ENCODE results near the gene DDX47. TPM values are rescaled to one million over a fixed set of nuclear protein-coding genes. Genes with fewer than 3 reads are reported as not detected.
"Not testable (repeated sequence)": the region's sequence is repeated elsewhere in the genome, so short reads cannot be mapped to it uniquely, and the experiment has no call there.

Gene DDX47
- total RNA-seq, 1 experiment from 2014 or later, result 121 TPM

DNA sequence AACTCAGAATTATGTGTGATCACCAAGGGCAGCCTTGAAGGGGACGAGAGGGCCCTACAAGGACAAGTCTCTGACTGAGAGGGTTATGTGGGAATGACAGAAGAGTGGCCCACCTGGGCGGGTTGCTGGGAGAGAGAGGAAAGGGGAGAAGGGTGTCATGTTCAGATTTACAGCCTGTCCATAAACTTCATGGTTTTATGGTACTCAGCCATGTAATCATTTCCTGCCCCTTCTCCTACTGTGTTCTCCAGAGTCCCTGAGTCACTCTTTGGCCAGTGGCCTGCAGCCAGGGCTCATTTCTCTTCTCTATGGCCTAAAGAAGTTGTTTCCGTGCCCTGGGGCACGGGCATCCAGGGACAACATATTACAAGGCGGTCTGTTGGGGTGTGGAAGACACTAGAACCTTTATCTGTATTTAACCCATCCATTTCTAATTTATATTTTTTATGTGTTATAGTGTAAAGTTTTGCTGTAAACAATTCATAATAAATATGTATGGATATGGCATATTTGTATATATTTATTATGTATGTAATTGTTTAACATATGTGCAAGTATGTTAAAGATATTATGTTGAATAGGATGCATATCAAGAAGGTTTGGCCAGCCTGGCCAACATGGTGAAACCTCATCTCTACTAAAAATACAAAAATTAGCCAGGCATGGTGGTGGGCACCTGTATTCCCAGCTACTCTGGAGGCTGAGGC, 26.9 kb downstream of the DDX47 start:
- ChIA-PET CTCF (no interaction called here), POLR2A (no interaction called here)
- Histone ChIP-seq H3K4me3 (ENCODE audit: low read depth, low read length) (no peak overlapping the region), H3K4me1 (peaks cover 32% of the 10 kb centered on the region), H3K27me3 (replicated peaks; ENCODE audit: control insufficient read depth, insufficient read depth, low read length) (no peaks in the 10 kb centered on the region), H3K36me3 (ENCODE audit: control insufficient read depth, insufficient read depth, low read length) (no peaks in the 10 kb centered on the region), H3K9me3 (no peaks in the 10 kb centered on the region)
- no peaks in the 10 kb centered on the region for H3K27me3 Mint-ChIP-seq (ENCODE audit: insufficient read depth, unreplicated experiment)
- DNase-seq, result peak; percentile 33 to 64
- H3K9me3 Mint-ChIP-seq (ENCODE audit: unreplicated experiment), result no peaks in the 10 kb centered on the region
- H3K36me3 Mint-ChIP-seq (ENCODE audit: insufficient read depth, unreplicated experiment), result peaks cover 15% of the 10 kb centered on the region
- BruUV-seq (replicated peaks), result no TSS peak
- H3K27ac Mint-ChIP-seq (ENCODE audit: unreplicated experiment), result peak overlapping the region; percentile 3
- intact Hi-C loops (cut with micrococcal nuclease; ENCODE audit: unreplicated experiment), result no loop called here
- H3K4me1 Mint-ChIP-seq (ENCODE audit: low read depth, unreplicated experiment), result peaks cover 26% of the 10 kb centered on the region
- no peak overlapping the region for H3K4me3 Mint-ChIP-seq (ENCODE audit: unreplicated experiment)
- TF ChIP-seq, protein P1, sequence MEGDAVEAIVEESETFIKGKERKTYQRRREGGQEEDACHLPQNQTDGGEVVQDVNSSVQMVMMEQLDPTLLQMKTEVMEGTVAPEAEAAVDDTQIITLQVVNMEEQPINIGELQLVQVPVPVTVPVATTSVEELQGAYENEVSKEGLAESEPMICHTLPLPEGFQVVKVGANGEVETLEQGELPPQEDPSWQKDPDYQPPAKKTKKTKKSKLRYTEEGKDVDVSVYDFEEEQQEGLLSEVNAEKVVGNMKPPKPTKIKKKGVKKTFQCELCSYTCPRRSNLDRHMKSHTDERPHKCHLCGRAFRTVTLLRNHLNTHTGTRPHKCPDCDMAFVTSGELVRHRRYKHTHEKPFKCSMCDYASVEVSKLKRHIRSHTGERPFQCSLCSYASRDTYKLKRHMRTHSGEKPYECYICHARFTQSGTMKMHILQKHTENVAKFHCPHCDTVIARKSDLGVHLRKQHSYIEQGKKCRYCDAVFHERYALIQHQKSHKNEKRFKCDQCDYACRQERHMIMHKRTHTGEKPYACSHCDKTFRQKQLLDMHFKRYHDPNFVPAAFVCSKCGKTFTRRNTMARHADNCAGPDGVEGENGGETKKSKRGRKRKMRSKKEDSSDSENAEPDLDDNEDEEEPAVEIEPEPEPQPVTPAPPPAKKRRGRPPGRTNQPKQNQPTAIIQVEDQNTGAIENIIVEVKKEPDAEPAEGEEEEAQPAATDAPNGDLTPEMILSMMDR (IDR thresholded peaks at IDR 0.05; ENCODE audit: insufficient read depth in 1 of 2, low read depth in 1 of 2, low read length in 1 of 2, severe bottlenecking in 1 of 2, unreplicated experiment in 1 of 2), result no peak

DNA sequence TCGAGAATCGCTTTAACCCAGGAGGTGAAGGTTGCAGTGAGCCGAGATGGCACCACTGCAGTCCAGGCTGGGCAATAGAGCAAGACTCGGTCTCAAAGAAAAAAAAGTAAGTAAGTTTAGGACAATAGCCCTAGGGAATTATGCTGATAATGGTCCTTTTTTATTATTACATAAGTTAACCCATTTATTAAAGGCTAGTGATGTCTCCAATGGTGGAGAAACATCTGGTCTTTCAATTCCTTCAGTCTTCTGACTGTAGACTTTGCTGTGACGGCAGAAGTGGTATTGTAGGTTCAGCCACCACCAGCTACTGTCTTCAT, 27.4 kb downstream of the DDX47 start:
- H3K4me1 ChIP-seq, result peaks cover 27% of the 10 kb centered on the region
- BruUV-seq (replicated peaks), result no TSS peak
- H3K27me3 ChIP-seq (replicated peaks; ENCODE audit: control insufficient read depth, insufficient read depth, low read length), result no peaks in the 10 kb centered on the region
- Mint-ChIP-seq H3K27ac (ENCODE audit: unreplicated experiment) (no peak overlapping the region), H3K4me3 (ENCODE audit: unreplicated experiment) (no peak overlapping the region), H3K36me3 (ENCODE audit: insufficient read depth, unreplicated experiment) (peaks cover 13% of the 10 kb centered on the region), H3K4me1 (ENCODE audit: low read depth, unreplicated experiment) (peaks cover 22% of the 10 kb centered on the region), H3K27me3 (ENCODE audit: insufficient read depth, unreplicated experiment) (no peaks in the 10 kb centered on the region), H3K9me3 (ENCODE audit: unreplicated experiment) (no peaks in the 10 kb centered on the region)
- CTCF ChIA-PET, result no interaction called here
- no peak overlapping the region for H3K4me3 ChIP-seq (ENCODE audit: low read depth, low read length)
- H3K36me3 ChIP-seq (ENCODE audit: control insufficient read depth, insufficient read depth, low read length), result no peaks in the 10 kb centered on the region
- DNase-seq, result no peak
- POLR2A ChIA-PET, result interaction anchor here (0.6 kb wide), 1 partner anchor 53 kb away, joined by 4 read pairs; no protein-coding TSS in a partner anchor
- intact Hi-C loops (cut with micrococcal nuclease; ENCODE audit: unreplicated experiment), result no loop called here
- TF ChIP-seq, protein P1 (IDR thresholded peaks at IDR 0.05; ENCODE audit: insufficient read depth in 1 of 2, low read depth in 1 of 2, low read length in 1 of 2, severe bottlenecking in 1 of 2, unreplicated experiment in 1 of 2), result no peak
- H3K9me3 ChIP-seq, result no peaks in the 10 kb centered on the region

DNA sequence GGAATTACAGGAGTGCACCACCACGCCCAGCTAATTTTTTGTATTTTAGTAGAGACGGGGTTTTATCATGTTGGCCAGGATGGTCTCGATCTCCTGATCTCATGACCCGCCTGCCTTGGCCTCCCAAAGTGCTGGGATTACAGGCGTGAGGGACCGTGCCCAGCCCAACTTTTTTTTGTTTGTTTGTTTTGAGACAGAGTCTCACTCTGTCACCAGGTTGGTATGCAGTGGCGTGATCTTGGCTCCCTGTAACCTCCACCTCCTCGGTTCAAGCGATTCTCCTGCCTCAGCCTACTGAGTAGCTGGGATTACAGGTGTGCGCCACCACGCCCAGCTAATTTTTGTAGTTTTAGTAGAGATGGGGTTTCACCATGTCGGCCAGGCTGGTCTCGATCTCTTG, 28.3 kb downstream of the DDX47 start:
- H3K4me1 ChIP-seq, result peaks cover 18% of the 10 kb centered on the region
- CTCF ChIA-PET, result interaction anchor here (0.6 to 1.0 kb wide), 2 partner anchors 50 to 828 kb away, joined by 3 to 4 read pairs; partner anchors contain the start of gene GPRC5A
- H3K36me3 ChIP-seq (ENCODE audit: control insufficient read depth, insufficient read depth, low read length); intact Hi-C loops (cut with micrococcal nuclease; ENCODE audit: unreplicated experiment); H3K4me3 ChIP-seq (ENCODE audit: low read depth, low read length); H3K9me3 ChIP-seq; H3K27me3 ChIP-seq (replicated peaks; ENCODE audit: control insufficient read depth, insufficient read depth, low read length); DNase-seq; H3K27ac Mint-ChIP-seq (ENCODE audit: unreplicated experiment); H3K27me3 Mint-ChIP-seq (ENCODE audit: insufficient read depth, unreplicated experiment); H3K4me3 Mint-ChIP-seq (ENCODE audit: unreplicated experiment); POLR2A ChIA-PET; H3K9me3 Mint-ChIP-seq (ENCODE audit: unreplicated experiment); BruUV-seq (replicated peaks): not testable (repeated sequence)
- peaks cover 10% of the 10 kb centered on the region for H3K36me3 Mint-ChIP-seq (ENCODE audit: insufficient read depth, unreplicated experiment)
- H3K4me1 Mint-ChIP-seq (ENCODE audit: low read depth, unreplicated experiment), result peaks cover 25% of the 10 kb centered on the region

Data from Caco-2 (cell line).